Natural killer cell (primary cell): ENCODE data around the gene ALDOC. TPM values are rescaled to one million over a fixed set of nuclear protein-coding genes. Genes with fewer than 3 reads are reported as not detected.

Source experiments
- ATAC-seq, 3 donors: fragments of 150-1000 bp in 2 of 3; fragments of 200-7000 bp in 1 of 3; cut with Tn5 transposase; 1 replicate in 1 of 3; 2 replicates in 2 of 3; pipeline ENCODE4 v1.10.0; 2021; ENCODE audit warnings: mild to moderate bottlenecking in 2 of 3, moderate library complexity in 2 of 3
- DNase-seq, 2 donors: peaks; one replicate each; pipeline versions ENCODE4 v3.0.0 to v3.0.0-alpha.2; 2013 to 2021; ENCODE audit warnings: mixed read lengths in 1 of 2
- H3K27ac ChIP-seq: one replicate; pipeline ENCODE4 v1.5.1; 2013; ENCODE audit warnings: mild to moderate bottlenecking, low read length
- H3K27me3 ChIP-seq: one replicate; pipeline ENCODE4 v1.6.1; 2013; ENCODE audit warnings: low read length; ENCODE audit not compliant: control insufficient read depth, insufficient read depth
- H3K36me3 ChIP-seq: one replicate; pipeline ENCODE4 v1.6.1; 2013; ENCODE audit warnings: low read length; ENCODE audit not compliant: control insufficient read depth, insufficient read depth
- H3K4me1 ChIP-seq: one replicate; pipeline ENCODE4 v1.6.1; 2013; ENCODE audit warnings: low read length; ENCODE audit not compliant: control insufficient read depth, insufficient read depth
- H3K4me3 ChIP-seq: one replicate; pipeline ENCODE4 v1.5.1; 2013; ENCODE audit warnings: low read length
- H3K9me3 ChIP-seq: one replicate; pipeline ENCODE4 v1.6.1; 2013; ENCODE audit warnings: low read length; ENCODE audit not compliant: control insufficient read depth, insufficient read depth
- H3K27ac Mint-ChIP-seq, 2 donors: one replicate each; pipeline ENCODE4 v1.8.0; 2022; ENCODE audit warnings: mild to moderate bottlenecking in 2 of 2, mixed read lengths in 2 of 2, moderate library complexity in 1 of 2
- H3K27me3 Mint-ChIP-seq, 2 donors: one replicate each; pipeline ENCODE4 v1.8.0; 2022; ENCODE audit warnings: low read depth in 2 of 2, mixed read lengths in 2 of 2
- H3K36me3 Mint-ChIP-seq: one replicate; pipeline ENCODE4 v1.8.0; 2022; ENCODE audit warnings: mixed read lengths
- H3K4me1 Mint-ChIP-seq, 2 donors: one replicate each; pipeline ENCODE4 v1.8.0; 2022; ENCODE audit warnings: mixed read lengths in 2 of 2
- H3K4me3 Mint-ChIP-seq: one replicate; pipeline ENCODE4 v1.8.0; 2022; ENCODE audit warnings: mild to moderate bottlenecking, moderate library complexity, mixed read lengths
- H3K9me3 Mint-ChIP-seq, 2 donors: one replicate each; pipeline ENCODE4 v1.8.0; 2022; ENCODE audit warnings: mixed read lengths in 2 of 2
- WGBS: methylation state at CpG from one replicate; pipeline ENCODE4 v1.1.7; 2013; ENCODE audit warnings: missing lambda C conversion rate; ENCODE audit not compliant: insufficient coverage; 5-methylcytosine and 5-hydroxymethylcytosine counted together
- intact Hi-C: fragments of 100-400 bp; cut with micrococcal nuclease; formaldehyde crosslinking; loops from one replicate; pipeline ENCODE4 v1.14.2; 2022
- total RNA-seq, 4 donors: library from RNA; stranded (reverse); fragments of 120-200 nt in 1 of 4; gene quantifications; one replicate each; pipeline versions ENCODE4 v1.2.3 to v1.2.4, GENCODE V29; 2013 to 2022
- TF ChIP-seq, protein P1 (sequence below): fragments of 200-600 bp; IDR thresholded peaks from one replicate; pipeline ENCODE4 v1.8.0; 2022; ENCODE audit warnings: antibody characterized with exemption

The ALDOC gene
- total RNA-seq, 3 donors from 2014 or later (not counting 1 experiment from before 2014, with no cell fraction given) = 18.2 to 25.4 (median 23.0) TPM

DNA sequence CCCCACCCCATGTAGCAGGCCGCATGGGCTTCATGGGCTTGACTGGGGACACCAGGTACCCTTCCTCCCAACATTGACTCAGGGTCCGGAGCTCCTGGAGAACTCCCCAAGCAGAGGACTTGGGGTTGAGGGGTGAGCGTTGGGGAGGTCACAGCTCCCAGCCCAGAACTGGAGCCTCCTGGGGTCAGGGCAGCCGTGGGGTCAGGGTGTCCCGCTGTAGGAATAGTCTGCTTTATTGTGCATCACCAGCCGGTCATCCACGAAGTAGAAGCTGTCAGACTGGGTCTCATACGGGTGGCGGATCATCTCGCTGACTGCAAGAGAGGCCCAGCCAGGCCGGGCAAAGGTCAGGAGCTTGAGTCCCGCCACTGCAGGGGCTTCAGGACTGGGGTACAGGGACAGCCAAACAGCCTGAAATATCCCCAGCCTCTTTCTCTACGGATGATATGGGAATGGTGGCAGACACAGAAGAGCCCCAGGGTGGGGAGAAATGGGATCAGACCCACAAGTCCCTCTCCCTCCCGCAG lies 29.5 kb downstream of the ALDOC start:
- Histone ChIP-seq H3K36me3 (peaks cover 10% of the 10 kb centered on the region), H3K4me3 (no peak overlapping the region), H3K27me3 (no peaks in the 10 kb centered on the region), H3K27ac (peak overlapping the region; percentile 88), H3K4me1 (peaks cover 51% of the 10 kb centered on the region), H3K9me3 (no peaks in the 10 kb centered on the region)
- DNase-seq (no peak), ATAC-seq (no peak)
- Mint-ChIP-seq H3K36me3 (no peaks in the 10 kb centered on the region), H3K4me1 (peaks cover 35 to 49% of the 10 kb centered on the region in 2 donors), H3K9me3 (no peaks in the 10 kb centered on the region), H3K4me3 (peak overlapping the region; percentile 81), H3K27me3 (no peaks in the 10 kb centered on the region), H3K27ac (peak overlapping the region; percentile 87 to 93)
- intact Hi-C loops = no loop called here
- 94% methylated on average over 12 of the region's 14 CpGs for WGBS
- TF ChIP-seq, protein P1, sequence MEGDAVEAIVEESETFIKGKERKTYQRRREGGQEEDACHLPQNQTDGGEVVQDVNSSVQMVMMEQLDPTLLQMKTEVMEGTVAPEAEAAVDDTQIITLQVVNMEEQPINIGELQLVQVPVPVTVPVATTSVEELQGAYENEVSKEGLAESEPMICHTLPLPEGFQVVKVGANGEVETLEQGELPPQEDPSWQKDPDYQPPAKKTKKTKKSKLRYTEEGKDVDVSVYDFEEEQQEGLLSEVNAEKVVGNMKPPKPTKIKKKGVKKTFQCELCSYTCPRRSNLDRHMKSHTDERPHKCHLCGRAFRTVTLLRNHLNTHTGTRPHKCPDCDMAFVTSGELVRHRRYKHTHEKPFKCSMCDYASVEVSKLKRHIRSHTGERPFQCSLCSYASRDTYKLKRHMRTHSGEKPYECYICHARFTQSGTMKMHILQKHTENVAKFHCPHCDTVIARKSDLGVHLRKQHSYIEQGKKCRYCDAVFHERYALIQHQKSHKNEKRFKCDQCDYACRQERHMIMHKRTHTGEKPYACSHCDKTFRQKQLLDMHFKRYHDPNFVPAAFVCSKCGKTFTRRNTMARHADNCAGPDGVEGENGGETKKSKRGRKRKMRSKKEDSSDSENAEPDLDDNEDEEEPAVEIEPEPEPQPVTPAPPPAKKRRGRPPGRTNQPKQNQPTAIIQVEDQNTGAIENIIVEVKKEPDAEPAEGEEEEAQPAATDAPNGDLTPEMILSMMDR = no peak

- WGBS = 93% methylated on average over 5 of the region's 6 CpGs
These were observed 30.8 kb downstream of the ALDOC start for GRCh38 chr17:28545787-28546415.

GRCh38 chr17:28545141-28545503 lies 31.6 kb downstream of the ALDOC start:
- Mint-ChIP-seq H3K4me3 (no peak overlapping the region), H3K9me3 (no peaks in the 10 kb centered on the region), H3K36me3 (no peaks in the 10 kb centered on the region), H3K27me3 (no peaks in the 10 kb centered on the region), H3K4me1 (peaks cover 17 to 29% of the 10 kb centered on the region in 2 donors), H3K27ac (peak overlapping the region; percentile 4 to 30)
- DNase-seq (no peak), ATAC-seq (no peak)
- peaks cover 32% of the 10 kb centered on the region for H3K4me1 ChIP-seq
- peaks cover 10% of the 10 kb centered on the region for H3K36me3 ChIP-seq
- intact Hi-C loops = no loop called here
- TF ChIP-seq, protein P1 = no peak
- no peaks in the 10 kb centered on the region for H3K27me3 ChIP-seq
- H3K4me3 ChIP-seq = no peak overlapping the region
- H3K27ac ChIP-seq = no peak overlapping the region
- H3K9me3 ChIP-seq = no peaks in the 10 kb centered on the region
- 86% methylated on average over 2 of the region's 2 CpGs for WGBS

More at GRCh38 chr17:28545787-28546415, 30.8 kb downstream of the ALDOC start:
- H3K27ac Mint-ChIP-seq = peak overlapping the region; percentile 87 to 93
- no peak overlapping the region for H3K4me3 Mint-ChIP-seq
- Histone ChIP-seq H3K4me1 (peaks cover 39% of the 10 kb centered on the region), H3K4me3 (no peak overlapping the region), H3K27ac (no peak overlapping the region), H3K27me3 (no peaks in the 10 kb centered on the region), H3K9me3 (no peaks in the 10 kb centered on the region), H3K36me3 (peaks cover 10% of the 10 kb centered on the region)
- TF ChIP-seq, protein P1 = no peak
- H3K9me3 Mint-ChIP-seq = no peaks in the 10 kb centered on the region
- intact Hi-C loops = no loop called here
- no peak for DNase-seq
- peaks cover 24 to 36% of the 10 kb centered on the region in 2 donors for H3K4me1 Mint-ChIP-seq
- H3K36me3 Mint-ChIP-seq = no peaks in the 10 kb centered on the region
- ATAC-seq = no peak
- H3K27me3 Mint-ChIP-seq = no peaks in the 10 kb centered on the region
